PC-9 (cell line): ENCODE data around the gene ATP23.

Source experiments
- EZH2 ChIP-seq: fragments of 200-600 bp; sonication (generic); IDR thresholded peaks from 2 replicates; pipeline ENCODE4 v1.8.0; 2017; ENCODE audit warnings: antibody characterized with exemption, low read depth
- TF ChIP-seq, protein P1 (sequence below): fragments of 200-600 bp; sonication (generic); conservative IDR thresholded peaks from 2 replicates; pipeline ENCODE4 v1.6.1; 2017; ENCODE audit warnings: mixed run types, antibody characterized with exemption, mild to moderate bottlenecking, moderate library complexity

DNA sequence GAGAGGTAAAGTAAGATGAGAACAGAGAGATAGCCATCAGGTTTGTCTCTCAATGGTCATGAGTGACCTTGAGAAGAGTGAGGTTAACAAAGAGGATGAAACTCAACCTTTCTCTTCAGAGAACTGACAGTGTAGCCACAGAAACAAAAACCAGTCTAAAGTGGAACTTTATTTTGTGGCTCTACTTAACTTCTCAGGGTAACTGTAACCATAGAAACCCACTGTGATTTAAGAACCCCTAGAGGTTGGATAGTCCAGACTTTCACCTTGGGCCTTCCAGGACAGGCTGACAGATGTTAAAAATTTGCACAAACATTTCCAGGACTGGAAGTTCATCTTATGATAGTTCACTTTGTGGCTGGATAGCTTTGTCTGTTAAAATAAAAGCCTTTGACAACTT is 48.5 kb downstream of the ATP23 start:
- TF ChIP-seq, protein P1, sequence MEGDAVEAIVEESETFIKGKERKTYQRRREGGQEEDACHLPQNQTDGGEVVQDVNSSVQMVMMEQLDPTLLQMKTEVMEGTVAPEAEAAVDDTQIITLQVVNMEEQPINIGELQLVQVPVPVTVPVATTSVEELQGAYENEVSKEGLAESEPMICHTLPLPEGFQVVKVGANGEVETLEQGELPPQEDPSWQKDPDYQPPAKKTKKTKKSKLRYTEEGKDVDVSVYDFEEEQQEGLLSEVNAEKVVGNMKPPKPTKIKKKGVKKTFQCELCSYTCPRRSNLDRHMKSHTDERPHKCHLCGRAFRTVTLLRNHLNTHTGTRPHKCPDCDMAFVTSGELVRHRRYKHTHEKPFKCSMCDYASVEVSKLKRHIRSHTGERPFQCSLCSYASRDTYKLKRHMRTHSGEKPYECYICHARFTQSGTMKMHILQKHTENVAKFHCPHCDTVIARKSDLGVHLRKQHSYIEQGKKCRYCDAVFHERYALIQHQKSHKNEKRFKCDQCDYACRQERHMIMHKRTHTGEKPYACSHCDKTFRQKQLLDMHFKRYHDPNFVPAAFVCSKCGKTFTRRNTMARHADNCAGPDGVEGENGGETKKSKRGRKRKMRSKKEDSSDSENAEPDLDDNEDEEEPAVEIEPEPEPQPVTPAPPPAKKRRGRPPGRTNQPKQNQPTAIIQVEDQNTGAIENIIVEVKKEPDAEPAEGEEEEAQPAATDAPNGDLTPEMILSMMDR, result no peak
- no peak for TF ChIP-seq EZH2
